GM19043 (cell line): ENCODE measurements around the gene TMEM121.
A peak's percentile ranks its signal among the peaks of the same experiment; 100 is the strongest.

Experiments used
- ATAC-seq: cut with Tn5 transposase; IDR thresholded peaks from one replicate; pipeline ENCODE4 v1.9.1; 2021; ENCODE audit warnings: low read depth; ENCODE audit not compliant: unreplicated experiment

The TMEM121 gene

GRCh38 chr14:105486974-105487448, 39.4 kb upstream of the TMEM121 start:
- no peak for ATAC-seq

- ATAC-seq = no peak
Observed at GRCh38 chr14:105487449-105487985, 38.9 kb upstream of the TMEM121 start.

DNA sequence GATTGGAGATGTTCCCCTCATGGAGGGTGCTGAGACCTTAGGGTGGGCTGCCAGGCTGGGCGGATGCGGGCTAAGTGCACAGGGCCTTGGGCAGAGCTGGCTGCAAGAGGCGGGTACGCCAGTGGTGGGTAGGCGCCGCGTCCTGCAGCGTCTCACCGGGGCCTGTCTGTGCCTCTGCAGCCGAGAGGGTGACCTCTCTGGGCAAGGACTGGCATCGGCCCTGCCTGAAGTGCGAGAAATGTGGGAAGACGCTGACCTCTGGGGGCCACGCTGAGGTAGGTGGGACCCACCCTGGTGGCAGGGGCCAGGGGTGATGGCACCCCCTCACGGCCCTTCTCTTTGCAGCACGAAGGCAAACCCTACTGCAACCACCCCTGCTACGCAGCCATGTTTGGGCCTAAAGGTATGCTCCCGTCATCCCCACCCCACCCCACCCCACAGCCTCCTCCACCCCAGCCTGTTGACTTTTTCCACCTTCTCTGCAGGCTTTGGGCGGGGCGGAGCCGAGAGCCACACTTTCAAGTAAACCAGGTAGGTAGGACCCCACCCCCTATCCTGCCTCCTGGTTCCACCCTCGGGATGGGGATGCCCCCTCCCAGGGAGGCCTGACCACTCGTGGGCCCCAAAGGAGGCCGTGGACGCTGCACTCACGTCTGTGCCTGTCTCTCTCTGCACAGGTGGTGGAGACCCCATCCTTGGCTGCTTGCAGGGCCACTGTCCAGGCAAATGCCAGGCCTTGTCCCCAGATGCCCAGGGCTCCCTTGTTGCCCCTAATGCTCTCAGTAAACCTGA, 38.2 kb upstream of the TMEM121 start:
- no peak for ATAC-seq

- ATAC-seq = no peak
Observed at GRCh38 chr14:105488781-105489541, 37.4 kb upstream of the TMEM121 start.

GRCh38 chr14:105489542-105490266, 36.7 kb upstream of the TMEM121 start:
- ATAC-seq = no peak

GRCh38 chr14:105490267-105490571, 36.2 kb upstream of the TMEM121 start:
- ATAC-seq = peak; percentile 0

DNA sequence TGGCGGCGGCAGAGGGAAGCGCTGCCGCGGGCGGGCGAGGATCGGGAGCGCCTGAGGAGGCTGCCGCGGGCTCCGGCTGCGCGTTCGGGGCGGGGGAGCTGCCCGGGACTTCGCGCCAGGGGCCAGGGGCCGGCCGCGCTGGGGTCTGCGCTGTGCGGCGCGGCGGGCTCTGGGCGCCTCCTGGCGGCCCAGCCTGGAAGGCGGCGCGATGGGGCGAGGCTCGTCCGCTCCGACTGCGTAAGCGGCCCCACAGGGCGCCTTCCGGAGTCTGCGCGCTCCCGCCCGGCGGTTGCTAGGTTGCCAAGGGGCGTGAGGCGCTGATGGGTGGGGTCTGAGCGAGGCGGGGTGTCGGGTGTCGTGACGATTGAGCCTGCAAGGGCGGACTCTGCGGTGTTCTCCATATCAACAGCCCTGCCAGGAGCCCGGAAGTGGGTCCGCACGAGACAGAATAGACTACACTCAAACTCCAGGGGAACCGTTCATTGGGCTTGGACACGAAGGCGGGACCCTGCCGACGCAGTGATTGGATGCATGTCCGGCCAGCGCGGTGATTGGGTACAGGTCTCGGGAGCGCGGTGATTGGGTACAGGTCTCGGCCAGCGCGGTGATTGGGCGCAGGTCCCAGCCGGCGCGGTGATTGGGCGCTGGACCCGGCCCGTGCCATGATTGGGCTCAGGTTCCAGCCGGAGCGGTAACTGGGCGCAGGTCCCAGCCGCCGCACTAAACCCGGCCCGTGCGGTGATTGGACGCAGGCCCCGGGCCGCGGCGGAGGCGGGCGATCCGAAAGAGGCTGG, 35.6 kb upstream of the TMEM121 start, which contains the start of gene TEDC1:
Gene TEDC1 (plus strand): TSS at position 675 of the 794 bp plus-strand sequence. CDS start 130 bp downstream, outside the sequence.
- peak; percentile 61 for ATAC-seq

DNA sequence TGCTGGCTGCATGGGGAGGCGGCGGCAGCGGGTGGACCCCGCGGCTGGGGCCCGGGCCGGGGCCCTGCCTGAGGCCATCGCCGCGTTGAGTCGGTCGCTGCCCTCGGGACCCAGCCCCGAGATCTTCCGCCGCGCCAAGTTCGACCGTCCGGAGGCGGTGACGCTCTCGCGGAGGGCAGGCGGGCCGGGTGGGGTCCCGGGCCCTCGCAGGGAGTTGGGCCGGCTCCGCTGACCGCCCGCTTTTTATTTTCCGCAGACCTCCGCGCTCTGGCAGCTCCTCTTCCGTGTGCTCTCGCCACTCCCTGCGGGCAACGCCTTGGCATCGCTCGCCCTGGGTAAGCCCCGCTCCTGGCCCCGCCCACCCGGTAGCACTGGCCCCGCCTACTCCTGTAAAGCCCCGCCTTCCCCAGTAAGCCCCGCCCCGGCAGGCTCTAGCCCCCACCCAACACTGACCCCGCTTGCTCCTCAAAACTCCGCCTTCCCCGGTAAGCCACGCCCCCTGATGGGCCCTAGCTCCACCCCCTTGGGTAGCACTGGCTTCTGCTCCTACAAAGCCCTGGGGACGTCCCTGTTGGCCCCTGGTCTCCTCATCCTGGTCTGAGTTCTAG, 34.9 kb upstream of the TMEM121 start:
- ATAC-seq = no peak

DNA sequence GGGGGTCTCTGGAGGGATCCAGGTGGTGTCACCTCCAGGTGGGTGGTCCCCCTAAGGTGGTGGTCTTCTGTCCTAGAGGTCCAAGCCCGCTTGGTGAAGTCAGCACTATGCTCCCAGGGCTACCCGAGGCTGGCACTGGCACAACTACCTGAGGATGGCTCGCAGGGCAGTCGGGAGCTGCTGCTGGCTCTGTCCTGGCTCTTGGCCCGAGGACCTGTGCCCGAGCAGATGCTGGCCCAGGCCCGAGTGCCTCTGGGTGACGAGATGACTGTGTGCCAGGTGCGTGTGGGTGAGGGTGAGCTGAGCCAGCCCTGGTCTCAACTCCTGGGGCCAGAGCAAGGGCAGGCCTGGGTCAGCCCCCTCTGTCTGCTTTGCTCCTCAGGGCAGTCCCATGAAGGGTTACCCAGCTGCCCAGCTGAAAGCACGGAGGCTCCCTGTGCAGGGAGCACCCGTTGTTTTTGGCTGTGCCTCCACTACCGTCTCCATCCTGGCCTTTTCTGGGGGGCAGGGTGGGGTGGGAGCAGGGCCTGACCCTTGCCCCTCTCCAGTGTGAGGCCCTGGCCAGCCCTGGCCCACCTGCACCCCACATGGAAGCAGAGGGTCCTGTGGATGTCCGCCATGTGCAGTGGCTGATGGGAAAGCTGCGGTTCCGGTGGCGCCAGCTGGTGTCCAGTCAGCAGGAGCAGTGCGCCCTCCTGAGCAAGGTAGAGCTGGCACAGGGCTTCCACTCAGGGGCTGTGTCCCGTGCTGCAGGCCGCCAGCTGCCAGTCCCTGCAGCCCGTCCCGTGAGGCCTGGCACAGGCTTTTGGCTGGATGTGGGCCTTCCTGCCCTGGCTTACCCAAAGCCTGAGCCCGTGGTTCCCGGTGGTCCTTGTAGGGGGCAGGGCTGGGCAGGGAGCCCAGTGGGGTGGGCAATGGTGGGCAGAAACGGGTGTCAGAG, 34.1 kb upstream of the TMEM121 start:
- no peak for ATAC-seq

GRCh38 chr14:105492971-105493871, 33.2 kb upstream of the TMEM121 start:
- ATAC-seq = no peak

DNA sequence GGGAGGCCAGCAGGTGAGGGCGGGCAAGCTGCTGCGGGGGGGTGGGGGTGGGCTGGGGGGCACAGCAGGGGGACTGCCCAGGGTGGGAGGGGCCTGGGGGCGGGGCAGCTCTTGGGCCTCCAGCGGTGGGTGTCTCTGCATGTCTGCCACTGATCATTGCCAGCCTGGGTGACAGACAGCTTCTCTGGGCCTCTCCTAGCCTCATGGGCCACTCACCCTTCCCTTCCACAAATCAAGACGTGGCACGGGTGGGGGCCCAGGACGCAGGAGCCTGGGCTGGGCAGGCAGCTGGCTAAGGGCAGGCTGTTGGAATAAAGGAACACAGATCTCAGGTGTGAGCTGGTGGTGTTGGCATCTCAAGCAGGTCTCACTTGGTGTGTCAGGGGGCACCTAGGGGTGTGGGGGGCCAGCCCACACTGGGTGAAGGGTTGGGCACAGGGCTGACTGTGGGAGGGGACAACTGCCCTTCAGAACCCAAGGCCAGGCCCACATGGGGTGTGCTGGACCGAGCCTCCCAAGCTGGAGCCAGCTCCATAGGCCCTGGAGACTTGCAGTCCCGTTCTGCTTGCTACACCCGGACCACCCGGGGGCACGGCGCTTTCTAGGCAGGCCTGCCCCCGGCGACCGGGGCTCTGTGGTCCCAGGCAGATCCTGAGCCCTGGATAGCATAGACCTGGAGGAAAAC, 32.3 kb upstream of the TMEM121 start:
- ATAC-seq = no peak

GRCh38 chr14:105494606-105494929, 31.8 kb upstream of the TMEM121 start:
- ATAC-seq = no peak

GRCh38 chr14:105495101-105495989, 31.0 kb upstream of the TMEM121 start:
- ATAC-seq = no peak

- no peak for ATAC-seq
Observed at GRCh38 chr14:105495990-105496830, 30.2 kb upstream of the TMEM121 start.

GRCh38 chr14:105496831-105497591, 29.4 kb upstream of the TMEM121 start:
- ATAC-seq = no peak
